GM23338 (cell line): Measurements from ENCODE around the gene PABPN1. TPM values are rescaled to one million over a fixed set of nuclear protein-coding genes. Genes with fewer than 3 reads are reported as not detected.

Experiments
- ATAC-seq: fragments of 200-7000 bp; cut with Tn5 transposase; 3 replicates; pipeline ENCODE4 v1.9.1; 2020
- DNase-seq: peaks from one replicate; pipeline ENCODE4 v3.0.0-alpha.2; 2015; ENCODE audit warnings: low spot score
- H2AFZ ChIP-seq: fragments of 200-600 bp; sonication (generic); 2 replicates; pipeline ENCODE4 v1.8.0; 2016; ENCODE audit warnings: antibody characterized with exemption, mild to moderate bottlenecking, moderate library complexity
- H3F3A ChIP-seq: fragments of 200-600 bp; sonication (generic); replicated peaks from 2 replicates; pipeline ENCODE4 v1.8.0; 2017; ENCODE audit warnings: antibody characterized with exemption, mixed run types, low read depth
- H3K27ac ChIP-seq: fragments of 200-600 bp; sonication (generic); 2 replicates; pipeline ENCODE4 v1.6.1; 2016; ENCODE audit warnings: low read depth
- H3K27me3 ChIP-seq: fragments of 200-600 bp; sonication (generic); 2 replicates; pipeline ENCODE4 v1.8.0; 2016; ENCODE audit warnings: mild to moderate bottlenecking, mixed run types, moderate library complexity; ENCODE audit not compliant: insufficient read depth
- H3K36me3 ChIP-seq: fragments of 200-600 bp; sonication (generic); 2 replicates; pipeline ENCODE4 v1.8.0; 2016; ENCODE audit warnings: mild to moderate bottlenecking; ENCODE audit not compliant: insufficient read depth
- H3K4me1 ChIP-seq: fragments of 200-600 bp; sonication (generic); 2 replicates; pipeline ENCODE4 v1.8.0; 2016; ENCODE audit warnings: mild to moderate bottlenecking, moderate library complexity; ENCODE audit not compliant: insufficient read depth
- H3K4me2 ChIP-seq: fragments of 200-600 bp; sonication (generic); 2 replicates; pipeline ENCODE4 v1.7.1; 2017; ENCODE audit warnings: mixed run types
- H3K4me3 ChIP-seq: fragments of 200-600 bp; sonication (generic); 2 replicates; pipeline ENCODE4 v1.6.1; 2016; ENCODE audit warnings: mixed run types
- H3K79me2 ChIP-seq: fragments of 200-600 bp; sonication (generic); replicated peaks from 2 replicates; pipeline ENCODE4 v1.8.0; 2017; ENCODE audit warnings: mild to moderate bottlenecking; ENCODE audit not compliant: insufficient read depth
- H3K9me2 ChIP-seq: fragments of 200-600 bp; sonication (generic); 2 replicates; pipeline ENCODE4 v1.8.0; 2017; ENCODE audit not compliant: insufficient read depth
- H4K20me1 ChIP-seq: fragments of 200-600 bp; sonication (generic); replicated peaks from 2 replicates; pipeline ENCODE4 v1.8.0; 2017; ENCODE audit warnings: mild to moderate bottlenecking; ENCODE audit not compliant: insufficient read depth
- H3K27ac Mint-ChIP-seq: 2 replicates; pipeline ENCODE4 v1.8.0; 2020; ENCODE audit warnings: inconsistent platforms, mild to moderate bottlenecking, moderate library complexity, mixed read lengths
- H3K27me3 Mint-ChIP-seq: 3 replicates; pipeline ENCODE4 v1.8.0; 2022; ENCODE audit warnings: low read depth, mild to moderate bottlenecking, moderate library complexity, mixed read lengths, inconsistent platforms; ENCODE audit not compliant: insufficient read depth, poor library complexity
- H3K36me3 Mint-ChIP-seq: 3 replicates; pipeline ENCODE4 v1.8.0; 2021; ENCODE audit warnings: low read depth, mild to moderate bottlenecking, inconsistent platforms, moderate library complexity, mixed read lengths
- H3K4me1 Mint-ChIP-seq: 3 replicates; pipeline ENCODE4 v1.8.0; 2020; ENCODE audit warnings: mild to moderate bottlenecking, inconsistent platforms, mixed read lengths
- H3K4me3 Mint-ChIP-seq: 3 replicates; pipeline ENCODE4 v1.8.0; 2021; ENCODE audit warnings: moderate library complexity, mild to moderate bottlenecking, inconsistent platforms, mixed read lengths
- H3K9me3 Mint-ChIP-seq: 3 replicates; pipeline ENCODE4 v1.8.0; 2020; ENCODE audit warnings: moderate library complexity, mild to moderate bottlenecking, inconsistent platforms, mixed read lengths
- CTCF ChIP-seq, 2 experiments: fragments of 200-600 bp in 1 of 2; sonication (generic) in 1 of 2; conservative IDR thresholded peaks; 2 replicates each; pipeline versions ENCODE4 v1.5.1 to v1.6.1; 2016 to 2017; ENCODE audit warnings: antibody characterized with exemption in 2 of 2, low read depth in 2 of 2, mild to moderate bottlenecking in 2 of 2, moderate library complexity in 1 of 2
- ETS1 ChIP-seq: IDR thresholded peaks from 2 replicates; pipeline ENCODE4 v1.6.1; 2016; ENCODE audit warnings: antibody characterized with exemption
- EZH2 ChIP-seq: fragments of 200-600 bp; sonication (generic); IDR thresholded peaks from one replicate; pipeline ENCODE4 v1.8.0; 2017; ENCODE audit warnings: antibody characterized with exemption, mild to moderate bottlenecking, low read depth; ENCODE audit not compliant: unreplicated experiment
- EZH2phosphoT487 ChIP-seq: fragments of 200-600 bp; sonication (generic); IDR thresholded peaks from one replicate; pipeline ENCODE4 v1.8.1; 2018; ENCODE audit warnings: antibody characterized with exemption; ENCODE audit not compliant: unreplicated experiment
- JUNB ChIP-seq: IDR thresholded peaks from one replicate; pipeline ENCODE4 v1.6.1; 2016; ENCODE audit warnings: antibody characterized with exemption; ENCODE audit not compliant: unreplicated experiment
- NANOG ChIP-seq: IDR thresholded peaks from 2 replicates; pipeline ENCODE4 v1.6.1; 2016; ENCODE audit warnings: antibody characterized with exemption, borderline replicate concordance
- POLR2AphosphoS5 ChIP-seq: IDR thresholded peaks from 2 replicates; pipeline ENCODE4 v1.6.1; 2016; ENCODE audit warnings: antibody characterized with exemption, low read depth
- REST ChIP-seq: IDR thresholded peaks from one replicate; pipeline ENCODE4 v1.6.1; 2018; ENCODE audit warnings: antibody characterized with exemption; ENCODE audit not compliant: unreplicated experiment
- STAT1 ChIP-seq: IDR thresholded peaks from one replicate; pipeline ENCODE4 v1.6.1; 2016; ENCODE audit warnings: antibody characterized with exemption; ENCODE audit not compliant: unreplicated experiment
- ZNF114 ChIP-seq: fragments of 250-450 bp; sonication (Bioruptor Pico); IDR thresholded peaks from 2 replicates; pipeline ENCODE4 v1.5.0; 2020; ENCODE audit warnings: mild to moderate bottlenecking, moderate library complexity
- ZNF331 ChIP-seq: fragments of 250-450 bp; sonication (Bioruptor Pico); IDR thresholded peaks from 2 replicates; pipeline ENCODE4 v1.5.0; 2020; ENCODE audit warnings: low read depth, mild to moderate bottlenecking, moderate library complexity
- polyA plus RNA-seq: library from polyadenylated mRNA; unstranded; fragments of >200 nt; fragmentation: Nextera tagmentation; extraction: Ambion mirVana; gene quantifications from 2 replicates; pipeline ENCODE4 v1.2.1, GENCODE V29; 2016
- total RNA-seq: library from RNA; depleted of rRNA; stranded (reverse); fragments of >200 nt; shearing (Covaris generic); gene quantifications from 2 replicates; pipeline ENCODE4 v1.2.3, GENCODE V29; 2014

The PABPN1 gene
- total and polyA plus RNA-seq, 2 experiments from 2014 or later, result 116 to 342 TPM

- no peak for TF ChIP-seq REST
- TF ChIP-seq ZNF331 (CRISPR knock-in tag), result no peak
- TF ChIP-seq NANOG, result no peak
- no peak for TF ChIP-seq CTCF (conservative IDR thresholded peaks at IDR 0.05; ENCODE audit: low read depth in 2 of 2)
- TF ChIP-seq EZH2phosphoT487, result no peak
- no peak for TF ChIP-seq EZH2
- TF ChIP-seq ZNF114 (CRISPR knock-in tag), result no peak
- no peak for TF ChIP-seq JUNB
- TF ChIP-seq STAT1, result no peak
- no peak for TF ChIP-seq ETS1
Observed at GRCh38 chr14:23284654-23285529, 36.4 kb upstream of the PABPN1 start (continued).

- Histone ChIP-seq H3K27ac (no peak overlapping the region), H3K9me2 (no peaks in the 10 kb centered on the region), H2AFZ (peak overlapping the region; percentile 95), H3K36me3 (no peaks in the 10 kb centered on the region), H3K4me2 (peak overlapping the region; percentile 93), H3K4me3 (peak overlapping the region; percentile 94), H3F3A (peaks cover 16% of the 10 kb centered on the region), H3K4me1 (peaks cover 15% of the 10 kb centered on the region), H3K79me2 (peaks cover 12% of the 10 kb centered on the region), H4K20me1 (peaks cover 20% of the 10 kb centered on the region; the same call in 1 of the 2 replicates), H3K27me3 (peaks cover 58% of the 10 kb centered on the region)
- Mint-ChIP-seq H3K4me3 (peak overlapping the region; percentile 91), H3K4me1 (peaks cover 11% of the 10 kb centered on the region; the same call in 2 of the 3 replicates), H3K36me3 (no peaks in the 10 kb centered on the region), H3K27me3 (peaks cover 41% of the 10 kb centered on the region), H3K27ac (no peak overlapping the region), H3K9me3 (no peaks in the 10 kb centered on the region)
- ATAC-seq, result peak; percentile 54
- DNase-seq, result peak; percentile 37
- TF ChIP-seq NANOG (no peak), ZNF331 (CRISPR knock-in tag) (no peak), POLR2AphosphoS5 (no peak), EZH2phosphoT487 (no peak), JUNB (no peak)
Observed at GRCh38 chr14:23285530-23286019, 35.7 kb upstream of the PABPN1 start.
